HL-60 (cell line): ENCODE measurements around the gene PRDM16.

Experiments used
- GABPA ChIP-seq: IDR thresholded peaks from 2 replicates; pipeline ENCODE4 v1.6.1; 2012; ENCODE audit warnings: low read depth
- POLR2AphosphoS5 ChIP-seq: IDR thresholded peaks from 2 replicates; pipeline ENCODE4 v1.6.1; 2012; ENCODE audit warnings: low read depth
- TF ChIP-seq, protein P1 (sequence below): IDR thresholded peaks from one replicate; pipeline ENCODE4 v1.5.1; 2011; ENCODE audit warnings: low read length, control low read depth, inconsistent platforms; ENCODE audit not compliant: insufficient read depth

DNA sequence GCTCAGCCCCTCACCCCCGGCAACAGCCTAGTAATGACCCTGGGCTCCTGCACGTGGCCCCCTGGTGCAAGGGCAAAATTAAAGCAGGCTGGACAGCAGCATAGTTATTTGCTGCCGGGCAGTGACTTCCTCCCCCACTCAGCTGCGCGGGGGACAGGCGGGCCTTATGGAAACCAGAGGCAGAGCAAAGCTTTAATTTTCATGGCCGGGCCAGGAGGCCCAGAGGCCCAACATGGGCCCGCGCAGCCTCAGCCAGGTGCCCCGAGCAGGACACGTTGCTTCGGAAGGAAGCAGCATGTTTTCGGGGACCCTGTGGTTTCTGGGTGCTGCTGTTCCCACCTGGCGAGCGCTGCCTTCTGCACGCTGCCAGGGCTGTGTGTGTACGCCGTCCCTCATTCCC, 295.5 kb downstream of the PRDM16 start:
- TF ChIP-seq POLR2AphosphoS5, result no peak
- TF ChIP-seq GABPA, result no peak
- TF ChIP-seq, protein P1, sequence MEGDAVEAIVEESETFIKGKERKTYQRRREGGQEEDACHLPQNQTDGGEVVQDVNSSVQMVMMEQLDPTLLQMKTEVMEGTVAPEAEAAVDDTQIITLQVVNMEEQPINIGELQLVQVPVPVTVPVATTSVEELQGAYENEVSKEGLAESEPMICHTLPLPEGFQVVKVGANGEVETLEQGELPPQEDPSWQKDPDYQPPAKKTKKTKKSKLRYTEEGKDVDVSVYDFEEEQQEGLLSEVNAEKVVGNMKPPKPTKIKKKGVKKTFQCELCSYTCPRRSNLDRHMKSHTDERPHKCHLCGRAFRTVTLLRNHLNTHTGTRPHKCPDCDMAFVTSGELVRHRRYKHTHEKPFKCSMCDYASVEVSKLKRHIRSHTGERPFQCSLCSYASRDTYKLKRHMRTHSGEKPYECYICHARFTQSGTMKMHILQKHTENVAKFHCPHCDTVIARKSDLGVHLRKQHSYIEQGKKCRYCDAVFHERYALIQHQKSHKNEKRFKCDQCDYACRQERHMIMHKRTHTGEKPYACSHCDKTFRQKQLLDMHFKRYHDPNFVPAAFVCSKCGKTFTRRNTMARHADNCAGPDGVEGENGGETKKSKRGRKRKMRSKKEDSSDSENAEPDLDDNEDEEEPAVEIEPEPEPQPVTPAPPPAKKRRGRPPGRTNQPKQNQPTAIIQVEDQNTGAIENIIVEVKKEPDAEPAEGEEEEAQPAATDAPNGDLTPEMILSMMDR, result no peak
